GM19438 (cell line): ENCODE data around the gene SLC8B1.

Source experiments
- ATAC-seq: cut with Tn5 transposase; IDR thresholded peaks from one replicate; pipeline ENCODE4 v1.9.1; 2021; ENCODE audit warnings: low read depth; ENCODE audit not compliant: unreplicated experiment

The SLC8B1 gene

DNA sequence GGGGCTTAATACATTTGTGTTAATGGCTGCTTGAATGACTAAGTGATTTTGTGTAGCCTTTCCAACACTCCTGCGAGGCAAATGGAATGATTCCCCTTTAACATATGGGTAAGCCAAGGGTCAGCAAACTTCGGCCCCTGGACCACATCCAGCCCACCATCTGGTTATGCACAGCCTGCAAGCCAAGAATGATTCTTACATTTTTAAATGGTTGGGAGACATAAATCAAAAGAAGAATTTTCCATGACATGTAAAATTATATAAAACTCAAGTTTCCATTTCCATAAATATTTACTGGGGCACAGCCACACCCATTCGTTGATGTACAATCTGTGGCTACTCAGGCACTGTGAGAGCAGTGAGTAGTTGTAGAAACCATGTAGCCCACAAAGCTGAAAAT is 9.0 kb downstream of the SLC8B1 start:
- no peak for ATAC-seq

DNA sequence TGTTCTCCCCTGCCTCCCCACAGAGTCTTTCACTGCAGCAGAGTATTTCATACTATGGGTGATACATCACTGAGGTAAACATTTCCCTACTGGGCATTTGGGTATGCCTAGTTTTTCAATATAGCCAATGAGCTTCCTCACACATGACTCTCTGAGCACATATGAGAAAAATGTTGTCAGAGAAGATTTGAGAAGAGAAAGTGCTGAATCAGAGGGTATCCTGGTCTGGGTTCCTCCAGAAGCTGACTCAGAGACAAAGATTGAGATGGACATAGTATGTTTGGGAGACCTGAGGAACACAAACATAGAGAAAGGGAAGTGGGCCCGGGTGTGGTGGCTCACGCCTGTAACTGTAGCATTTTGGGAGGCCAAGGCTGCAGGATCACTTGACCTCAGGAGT is 12.6 kb downstream of the SLC8B1 start:
- ATAC-seq: no peak

DNA sequence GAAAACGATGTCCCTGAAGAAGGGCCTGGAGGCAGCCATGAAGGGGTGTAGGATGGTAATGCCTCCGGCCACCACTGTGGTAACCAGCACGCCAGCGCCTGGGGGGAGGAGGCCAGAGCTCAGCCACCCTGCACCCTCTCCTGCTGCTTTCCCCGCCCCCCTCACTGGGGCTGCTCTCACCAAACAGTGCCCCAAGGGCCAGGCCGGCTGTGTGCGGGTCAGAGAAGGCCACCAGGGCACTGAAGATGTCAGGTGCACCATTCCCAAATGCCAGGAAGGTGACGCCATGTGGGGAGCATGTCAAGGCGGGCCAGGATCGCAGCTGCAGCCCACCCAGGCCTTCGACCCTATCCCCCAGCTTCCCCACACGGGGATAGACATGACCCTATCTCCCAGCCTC is 14.5 kb downstream of the SLC8B1 start:
- ATAC-seq: no peak

DNA sequence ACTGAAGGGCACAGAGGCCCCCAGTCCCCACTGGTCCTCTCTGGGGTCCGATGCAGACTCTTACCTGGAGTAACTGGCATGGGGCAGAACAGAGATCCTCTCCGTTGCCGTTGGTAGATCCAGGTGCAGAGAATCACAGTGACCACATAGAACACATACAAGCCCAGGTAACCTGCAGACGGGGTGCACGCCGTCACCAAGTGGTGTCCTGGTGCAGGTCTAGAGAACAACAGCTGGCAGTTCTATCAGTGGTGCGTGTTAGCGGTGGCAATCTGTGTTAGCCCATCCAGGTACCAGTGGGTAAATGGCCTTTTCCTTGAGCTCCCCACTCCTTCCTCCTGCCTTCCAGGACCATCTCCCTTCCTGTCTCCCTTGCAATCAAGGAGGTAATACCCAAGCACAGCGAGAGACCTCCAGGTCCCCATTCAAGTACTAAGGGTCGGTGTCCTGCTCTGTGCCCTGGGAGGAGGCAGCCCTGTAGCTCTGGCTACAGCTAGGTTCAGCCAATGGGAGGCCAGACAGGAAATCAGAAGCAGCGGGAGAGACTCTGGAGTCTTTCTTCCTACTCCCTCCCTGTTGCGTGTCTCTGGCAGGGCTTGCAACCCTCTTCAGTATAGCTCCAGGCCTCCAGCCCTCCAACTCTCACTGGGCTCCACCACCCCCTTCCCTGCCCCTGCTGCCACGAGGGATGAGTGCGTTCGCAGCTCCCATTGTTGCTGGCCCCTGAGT is 15.8 kb downstream of the SLC8B1 start:
- ATAC-seq: no peak

DNA sequence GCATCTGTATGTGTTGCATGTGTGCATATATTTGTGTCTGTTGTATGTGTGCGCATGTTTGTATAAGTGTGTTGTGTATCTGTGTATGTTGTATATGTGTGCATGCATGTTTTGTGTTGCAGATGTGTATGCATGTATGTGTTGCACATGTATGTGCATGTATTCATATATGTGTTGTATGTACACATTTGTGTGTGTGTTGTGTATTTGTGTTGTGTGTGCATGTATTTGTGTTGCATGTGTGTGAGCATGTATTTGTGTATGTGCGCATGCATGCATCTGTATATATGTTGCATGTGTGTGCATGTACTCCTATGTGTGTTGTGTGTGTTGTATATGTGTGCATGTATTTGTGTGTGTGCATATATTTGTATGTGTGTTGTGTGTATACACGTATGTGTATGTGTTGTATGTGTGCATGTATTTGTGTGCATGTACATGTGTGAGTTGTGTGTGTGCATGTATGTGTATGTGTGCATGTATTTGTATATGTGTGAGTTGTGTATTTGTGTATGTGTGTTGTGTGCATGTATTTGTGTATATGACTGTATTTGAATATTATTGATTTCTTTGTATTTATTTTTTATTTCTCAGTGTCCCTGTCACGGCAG is 16.8 kb downstream of the SLC8B1 start:
- no peak for ATAC-seq

DNA sequence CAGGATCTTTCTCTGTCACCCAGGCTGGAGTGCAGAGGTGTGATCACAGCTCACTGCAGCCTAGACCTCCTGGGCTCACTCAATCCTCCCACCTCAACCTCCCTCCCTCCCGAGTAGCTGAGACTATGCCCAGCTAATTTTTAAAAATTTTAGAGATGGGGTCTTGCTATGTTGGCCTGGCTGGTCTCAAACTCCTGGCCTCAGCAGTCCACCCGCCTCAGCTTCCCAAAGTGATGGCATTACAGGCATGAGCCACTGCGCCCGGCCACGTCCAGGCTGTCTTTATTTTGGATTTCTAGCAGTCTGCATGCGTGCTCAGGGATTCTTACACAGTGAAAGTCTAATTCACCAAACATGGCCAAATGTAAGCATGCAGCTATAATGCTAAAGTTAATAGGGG is 17.8 kb downstream of the SLC8B1 start:
- no peak for ATAC-seq

DNA sequence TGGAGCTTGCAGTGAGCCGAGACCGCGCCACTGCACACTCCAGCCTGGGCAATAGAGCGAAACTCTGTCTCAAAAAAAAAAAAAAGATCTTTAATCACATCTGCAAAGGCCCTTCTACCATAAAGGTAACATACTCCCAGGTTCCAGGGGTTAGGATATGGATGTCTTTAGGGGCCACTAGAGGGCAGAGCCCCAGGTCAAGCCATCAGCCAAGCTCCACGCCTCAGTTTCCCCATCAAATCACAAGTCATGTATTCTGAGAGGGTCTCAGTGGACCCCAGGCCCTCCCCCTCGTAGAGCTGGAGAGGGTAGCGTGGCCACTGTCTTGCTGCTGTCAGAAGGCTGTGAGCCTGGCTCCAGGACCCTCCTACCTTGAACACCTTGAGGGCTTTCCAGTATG is 18.8 kb downstream of the SLC8B1 start:
- no peak for ATAC-seq

DNA sequence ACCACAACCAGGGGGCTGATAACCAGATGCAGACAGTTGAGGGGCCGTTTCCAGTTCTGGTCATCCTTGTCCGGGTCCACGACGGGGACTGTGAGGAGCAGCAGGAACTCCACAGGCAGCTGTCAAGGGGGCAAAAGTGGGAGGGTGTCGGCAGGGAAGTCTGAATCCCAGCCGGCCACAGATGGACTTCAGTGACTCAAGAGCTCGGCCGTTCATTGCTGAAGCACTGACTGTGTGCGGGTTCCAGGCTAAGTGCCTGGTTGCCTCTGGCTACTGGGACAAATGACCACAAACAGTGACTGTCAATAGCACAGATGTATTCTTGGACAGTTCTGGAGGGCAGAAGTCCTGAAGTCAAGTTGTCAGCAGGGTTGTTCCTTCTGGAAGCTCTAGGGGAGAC is 19.6 kb downstream of the SLC8B1 start:
- ATAC-seq: no peak

DNA sequence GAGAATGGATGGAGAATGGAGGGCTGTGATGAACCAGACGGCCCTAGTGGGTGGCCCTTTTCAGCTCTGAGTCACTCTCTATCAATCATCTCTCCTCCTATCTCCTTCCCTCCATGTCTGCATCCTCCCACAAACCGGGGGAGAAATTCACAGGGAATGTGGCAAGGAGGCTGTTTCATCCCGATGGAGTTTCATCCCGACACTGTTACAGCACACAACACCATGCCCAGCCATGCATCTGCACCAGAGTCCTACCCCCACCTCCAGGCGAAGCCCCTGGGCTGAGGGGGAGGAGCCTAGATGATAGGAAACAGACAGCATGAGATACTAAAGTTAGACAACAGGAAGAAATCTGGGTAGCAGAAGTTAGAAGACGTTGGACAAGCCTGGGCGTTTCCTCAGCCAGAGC is 20.8 kb downstream of the SLC8B1 start:
- ATAC-seq: no peak

DNA sequence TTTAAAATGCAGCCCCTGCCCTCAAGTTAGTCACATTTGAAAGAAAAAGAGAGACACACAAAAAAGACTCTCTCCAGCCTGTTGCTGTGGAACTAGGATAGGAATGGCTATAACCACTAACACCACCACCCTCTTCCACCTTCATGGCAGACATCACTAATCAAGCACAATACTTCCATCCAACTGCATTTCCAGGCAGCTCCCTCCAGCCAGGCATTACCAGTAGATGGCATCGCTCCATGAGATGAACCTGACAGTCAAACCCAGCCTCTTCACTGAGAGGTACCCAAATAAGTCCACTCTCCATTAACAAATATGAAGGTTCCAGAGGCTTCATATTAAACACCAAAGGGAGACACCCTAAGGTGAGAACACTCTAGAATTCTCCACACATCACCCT is 24.4 kb downstream of the SLC8B1 start:
- ATAC-seq: no peak

DNA sequence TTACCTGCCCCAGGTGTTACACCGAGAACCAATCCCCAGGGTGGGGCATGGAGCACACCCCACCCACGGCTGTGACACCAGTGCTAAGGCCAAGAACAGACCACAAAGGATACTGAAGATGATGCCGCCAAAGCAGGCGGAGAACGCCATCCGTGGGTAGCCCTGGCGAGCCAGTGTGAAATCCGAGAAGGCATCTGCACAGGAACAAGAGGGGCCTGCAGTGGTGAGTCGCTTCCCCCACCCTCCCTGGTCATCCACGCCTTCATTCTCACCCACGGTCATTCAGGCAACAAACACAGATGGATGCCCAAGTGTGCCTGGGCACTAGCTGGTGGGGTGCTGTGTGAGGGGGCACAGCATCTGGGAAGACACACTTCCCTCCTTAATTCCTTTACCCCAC is 28.5 kb downstream of the SLC8B1 start:
- ATAC-seq: no peak

DNA sequence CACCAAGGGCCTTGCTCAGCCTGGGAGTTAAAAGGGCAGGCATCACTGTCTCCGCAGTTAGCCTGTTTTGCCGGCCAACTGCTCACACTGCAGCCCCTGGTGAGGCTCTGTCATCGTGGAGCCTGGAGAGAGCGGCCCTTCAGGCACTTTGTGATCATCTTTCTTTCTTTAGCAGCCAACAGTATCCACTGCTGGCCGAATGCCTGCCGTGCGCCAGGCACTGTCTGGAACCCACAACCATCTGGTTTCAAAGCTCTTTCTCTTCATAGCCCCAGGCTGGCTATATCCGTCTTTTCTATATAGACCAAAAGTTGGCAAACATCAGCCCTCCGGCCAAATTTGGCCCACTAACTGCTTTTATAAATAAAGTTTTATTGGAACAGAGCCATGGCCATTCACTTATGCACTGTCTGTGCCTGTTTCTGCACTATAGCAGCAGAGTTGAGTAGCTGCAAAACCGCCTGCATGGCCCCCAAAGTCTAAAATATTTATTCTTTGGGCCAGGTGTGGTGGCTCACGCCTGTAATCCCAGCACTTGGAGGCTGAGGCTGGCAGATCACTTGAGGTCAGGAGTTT is 29.5 kb downstream of the SLC8B1 start:
- no peak for ATAC-seq

DNA sequence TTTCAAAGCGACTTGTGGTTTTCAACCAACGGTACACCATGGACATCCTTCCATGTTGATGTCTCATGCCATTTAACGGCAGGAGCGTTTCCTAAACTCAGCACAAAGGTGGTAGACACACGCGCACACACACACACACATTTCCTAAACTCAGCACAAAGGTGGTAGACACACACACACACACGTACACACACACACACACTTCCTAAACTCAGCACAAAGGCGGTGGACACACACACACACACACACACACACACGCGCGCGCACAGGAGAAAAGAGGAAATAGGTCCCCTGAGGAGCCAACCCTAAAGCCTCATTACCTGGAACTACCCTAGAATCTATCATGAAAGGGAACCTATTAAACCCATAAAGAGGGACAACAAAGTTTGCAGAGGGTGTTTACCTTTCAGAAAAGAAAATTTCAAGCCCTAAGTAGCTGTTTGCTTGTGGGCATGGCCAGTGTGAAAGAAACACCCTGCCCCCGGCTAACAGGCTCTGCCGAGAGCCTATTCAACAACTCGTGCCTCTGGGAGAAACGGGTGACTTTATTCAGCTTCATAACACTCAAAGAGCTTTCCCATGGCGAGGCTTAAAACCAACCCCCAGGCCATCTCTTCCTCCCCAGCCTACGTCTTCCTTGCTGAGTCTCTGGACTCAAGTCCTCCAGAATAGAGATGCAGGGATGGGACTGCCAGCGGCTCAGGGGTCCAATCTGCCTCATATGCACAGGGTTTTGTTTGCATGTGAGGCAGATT is 31.8 kb downstream of the SLC8B1 start:
- no peak for ATAC-seq

DNA sequence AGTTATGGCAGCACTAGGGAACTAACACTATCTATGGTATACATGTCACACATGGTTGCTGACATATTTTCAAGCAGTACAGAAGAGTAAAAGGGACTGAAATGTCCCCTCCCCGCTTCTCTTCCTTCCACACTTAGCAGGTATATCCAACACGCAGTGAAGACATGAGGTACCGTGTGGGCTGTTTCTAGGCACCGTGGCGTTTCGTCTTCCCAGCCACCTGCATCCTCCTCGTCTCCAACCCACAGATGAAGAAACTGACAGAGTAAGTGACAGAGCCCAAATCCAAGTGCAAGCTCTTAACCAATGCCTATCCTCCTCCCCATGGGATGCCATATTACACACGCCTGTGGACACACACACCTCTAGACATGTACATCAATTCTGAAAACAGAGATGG is 32.4 kb downstream of the SLC8B1 start:
- ATAC-seq: no peak

DNA sequence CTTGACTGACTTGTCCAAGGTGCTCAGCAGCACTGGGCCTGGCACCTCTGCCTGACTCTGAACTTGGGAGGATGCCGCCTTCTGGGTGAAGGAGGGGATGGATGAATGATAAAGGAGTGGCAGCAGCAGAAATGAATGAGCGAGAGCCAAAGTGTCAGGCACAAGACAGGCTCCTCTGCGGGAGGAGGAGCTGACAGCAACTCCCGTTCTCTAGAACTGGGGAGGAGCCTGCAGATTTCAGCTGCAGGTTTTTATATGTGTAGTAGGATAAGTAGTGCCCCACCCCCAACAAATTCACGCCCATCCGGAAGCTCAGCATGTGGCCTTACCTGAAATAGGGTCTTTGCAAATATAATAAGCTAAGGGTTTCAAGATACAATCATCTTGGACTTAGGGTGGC is 33.1 kb downstream of the SLC8B1 start:
- no peak for ATAC-seq

DNA sequence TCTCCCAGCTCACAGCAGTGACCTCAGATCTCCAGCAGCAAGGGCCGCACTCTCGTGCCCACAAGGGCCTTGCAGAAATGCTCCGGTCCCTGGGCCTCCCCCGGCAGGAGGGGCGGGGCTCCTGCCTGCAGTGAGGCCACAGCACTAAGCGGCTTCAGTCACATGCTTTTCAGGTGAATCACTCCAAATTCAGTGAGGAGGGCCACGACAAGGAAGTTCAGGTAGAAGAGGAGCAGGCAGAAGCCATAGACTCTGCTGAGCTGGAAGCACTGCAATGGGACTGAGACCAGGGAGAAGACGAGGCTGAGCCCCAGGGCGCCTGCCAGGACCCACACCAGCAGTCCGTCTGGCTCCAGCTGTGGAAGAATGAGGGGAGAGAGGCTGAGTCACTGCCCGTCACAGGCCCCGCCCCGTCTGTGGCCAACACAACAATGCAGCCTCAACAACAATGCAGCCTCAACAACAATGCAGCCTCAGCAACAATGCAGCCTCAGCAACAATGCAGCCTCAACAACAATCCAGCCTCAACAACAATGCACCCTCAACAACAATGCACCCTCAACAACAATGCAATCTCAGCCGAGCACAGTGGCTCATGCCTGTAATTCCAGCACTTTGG is 35.2 kb downstream of the SLC8B1 start:
- no peak for ATAC-seq

DNA sequence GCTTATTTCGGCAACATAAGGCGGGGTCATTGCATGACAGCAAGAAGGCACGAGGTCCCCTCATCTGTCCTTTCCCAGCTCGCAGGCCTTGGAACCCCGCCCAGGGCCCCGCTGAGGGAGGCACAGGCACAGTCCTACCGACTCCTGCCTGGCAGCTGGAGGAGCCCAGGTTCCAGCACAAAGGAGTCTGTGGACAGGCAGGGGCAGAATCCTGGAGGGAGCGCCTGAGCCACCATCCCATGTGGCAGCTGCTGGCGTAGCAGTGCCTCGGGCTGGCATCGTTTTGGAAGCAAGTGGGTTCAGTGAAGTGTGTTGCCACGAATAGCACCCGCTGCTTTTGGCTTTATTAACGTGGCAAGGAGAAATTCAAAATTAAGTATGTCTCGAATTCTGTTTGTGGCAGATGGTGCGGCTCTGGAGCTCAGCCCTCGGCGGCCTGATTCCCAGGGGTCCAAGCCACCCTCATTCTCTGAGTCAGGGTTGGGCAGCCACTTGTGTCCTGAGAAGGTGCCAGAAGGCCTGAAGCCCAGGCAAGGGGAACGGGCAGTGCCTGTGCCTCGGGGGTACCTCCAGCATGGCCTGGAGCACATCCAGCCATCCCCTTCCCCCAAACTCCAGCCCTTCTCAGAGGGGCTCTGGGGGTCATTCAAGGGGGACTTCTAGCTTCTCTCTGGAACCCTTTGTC is 35.9 kb downstream of the SLC8B1 start:
- no peak for ATAC-seq

DNA sequence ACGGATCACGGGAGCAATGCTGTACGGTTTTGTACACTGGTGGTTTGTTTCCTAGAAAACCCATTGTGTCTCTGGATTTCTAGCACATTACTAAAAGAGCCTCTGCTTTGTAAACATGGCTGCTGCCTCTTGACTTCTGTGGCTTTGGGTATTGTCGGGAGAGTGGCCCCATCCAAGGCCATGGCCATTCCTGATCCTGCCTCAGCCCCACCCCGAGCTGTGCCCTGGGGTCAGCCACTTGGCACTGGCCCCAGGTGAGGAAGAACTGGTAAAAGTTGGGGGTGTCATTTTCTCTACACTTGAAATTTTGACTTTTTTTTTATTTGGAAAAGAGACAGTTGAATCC is 36.5 kb downstream of the SLC8B1 start:
- no peak for ATAC-seq

DNA sequence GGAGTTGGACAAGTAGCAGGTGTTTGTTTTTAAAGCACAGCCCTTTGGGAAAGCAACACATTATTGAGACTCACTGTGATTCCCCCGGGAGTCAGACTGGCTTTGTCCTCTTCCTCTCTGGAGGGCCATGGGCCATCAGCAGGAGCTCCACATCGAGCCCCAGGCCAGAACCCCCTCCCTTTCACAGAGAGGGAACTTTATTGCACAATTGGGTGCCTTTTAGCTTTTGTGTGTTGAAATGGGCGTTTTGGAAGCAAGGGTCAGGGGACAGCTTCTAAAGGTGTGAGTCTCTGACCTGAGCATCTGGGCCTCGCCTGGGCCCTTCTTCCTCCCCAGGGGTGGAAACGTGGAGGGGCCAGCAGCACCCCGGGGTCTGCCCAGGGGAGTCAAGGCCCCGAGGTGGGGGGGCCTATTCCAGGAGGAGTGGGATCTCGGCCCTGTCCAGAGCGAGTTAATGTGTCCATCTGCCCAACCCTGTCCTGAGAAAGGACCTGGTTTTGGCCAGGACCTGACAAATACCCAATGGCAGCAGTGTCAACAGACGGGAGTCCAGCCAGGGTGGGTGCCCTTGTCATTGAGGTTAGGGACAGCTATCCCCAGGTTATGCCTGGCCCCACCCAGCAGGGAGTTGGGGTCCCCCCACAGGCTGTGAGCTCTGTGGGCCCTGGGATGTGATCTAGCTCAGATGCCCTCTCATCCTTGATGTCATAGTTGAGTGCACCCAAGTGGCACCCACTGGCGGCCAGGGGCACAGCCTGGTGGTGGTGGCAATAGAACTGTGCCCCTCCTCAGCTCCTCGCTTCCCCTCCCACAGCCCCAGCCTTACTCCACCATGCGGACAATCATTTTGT is 37.1 kb downstream of the SLC8B1 start:
- no peak for ATAC-seq

DNA sequence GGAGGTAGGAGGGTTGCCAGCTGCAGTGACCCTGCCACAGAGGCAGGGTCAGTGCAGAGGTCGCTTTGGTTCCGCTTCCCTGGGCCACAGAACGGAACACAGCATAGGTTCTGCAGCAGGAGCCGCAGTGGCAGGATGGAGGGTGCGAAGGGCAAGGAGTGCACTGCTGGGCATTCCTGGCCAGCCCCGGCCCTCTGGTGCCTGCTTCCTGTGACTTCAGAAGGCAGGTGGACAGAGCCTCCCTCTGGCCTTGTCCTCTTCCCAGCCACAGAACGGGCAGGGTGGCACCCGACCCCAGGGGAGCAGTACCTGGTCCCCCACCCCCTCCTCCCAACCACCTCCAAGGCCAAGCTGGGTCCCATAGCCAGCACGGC is 37.7 kb downstream of the SLC8B1 start:
- no peak for ATAC-seq
